Activated CD8-positive, alpha-beta T cell treated with anti-CD3 and anti-CD28 coated beads, Interleukin-2, amount 10 ng/mL, durations not matched to agents 7 days and 5 days (primary cell): Measurements from ENCODE around the gene GMPS. TPM values are rescaled to one million over a fixed set of nuclear protein-coding genes. Genes with fewer than 3 reads are reported as not detected.

Experiments used
- ATAC-seq: fragments of 150-1000 bp; cut with Tn5 transposase; one replicate; pipeline ENCODE4 v1.10.0; 2021; ENCODE audit warnings: moderate library complexity
- CTCF ChIA-PET: fragments of 350-600 bp; sonication (Branson Sonifier 250); formaldehyde crosslinking; loops from one replicate; lab custom pipeline; 2021; ENCODE audit warnings: antibody characterized with exemption; lab: Charles Lee
- POLR2A ChIA-PET: fragments of 350-600 bp; sonication (Branson Sonifier 250); formaldehyde crosslinking; loops from one replicate; lab custom pipeline; 2021; ENCODE audit warnings: antibody characterized with exemption; lab: Charles Lee
- DNase-seq: peaks from one replicate; pipeline ENCODE4 v3.0.0-alpha.2; 2020
- H3K27ac Mint-ChIP-seq: one replicate; pipeline ENCODE4 v1.8.0; 2021; ENCODE audit warnings: mild to moderate bottlenecking, mixed read lengths
- H3K27me3 Mint-ChIP-seq: one replicate; pipeline ENCODE4 v1.8.0; 2021; ENCODE audit warnings: low read depth, mixed read lengths
- H3K36me3 Mint-ChIP-seq: one replicate; pipeline ENCODE4 v1.8.0; 2021; ENCODE audit warnings: low read depth, mixed read lengths
- H3K4me1 Mint-ChIP-seq: one replicate; pipeline ENCODE4 v1.8.0; 2021; ENCODE audit warnings: low read depth, mixed read lengths
- H3K4me3 Mint-ChIP-seq: one replicate; pipeline ENCODE4 v1.8.0; 2021; ENCODE audit warnings: mild to moderate bottlenecking, mixed read lengths
- H3K9me3 Mint-ChIP-seq: one replicate; pipeline ENCODE4 v1.8.0; 2022; ENCODE audit warnings: mixed read lengths; ENCODE audit not compliant: insufficient read depth
- total RNA-seq, 2 experiments: library from RNA; stranded (reverse); gene quantifications; one replicate each; pipeline ENCODE4 v1.2.3, GENCODE V29; 2021

Gene GMPS
- total RNA-seq, 2 experiments from 2014 or later, result 102 to 109 TPM

- Mint-ChIP-seq H3K4me1 (peaks cover 26% of the 10 kb centered on the region), H3K36me3 (peaks cover 26% of the 10 kb centered on the region), H3K27me3 (no peaks in the 10 kb centered on the region), H3K9me3 (no peaks in the 10 kb centered on the region), H3K4me3 (no peak overlapping the region), H3K27ac (no peak overlapping the region)
- CTCF ChIA-PET, result interaction anchor here (1.5 kb wide), 1 partner anchor 10 kb away, joined by 3 read pairs; no protein-coding TSS in a partner anchor
- DNase-seq, result no peak
- no peak for ATAC-seq
- POLR2A ChIA-PET, result no interaction called here
Measured at GRCh38 chr3:155891321-155891720, 20.9 kb downstream of the GMPS start.

DNA sequence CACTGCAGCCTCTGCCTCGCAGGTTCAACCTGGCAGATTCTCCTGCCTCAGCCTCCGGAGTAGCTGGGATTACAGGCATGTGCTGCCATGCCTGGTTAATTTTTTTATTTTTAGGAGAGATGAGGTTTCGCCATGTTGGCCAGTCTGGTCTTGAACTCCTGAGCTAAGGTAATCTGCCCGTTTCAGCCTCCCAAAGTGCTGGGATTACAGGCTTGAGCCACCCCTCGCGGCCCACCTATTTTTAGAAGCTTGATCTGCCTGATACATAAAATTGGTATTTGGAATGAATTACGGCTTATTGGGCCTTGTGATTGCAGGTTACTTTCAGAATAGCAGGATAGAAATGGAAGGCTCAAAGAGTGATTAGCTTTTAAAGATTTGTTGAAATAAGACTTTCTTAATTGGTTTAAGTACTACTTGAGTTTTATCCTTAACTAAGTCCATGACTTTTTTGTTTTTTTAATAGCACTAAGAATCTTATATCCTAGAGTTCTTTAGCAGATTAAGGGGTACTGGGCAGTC is 25.0 kb downstream of the GMPS start:
- DNase-seq (no peak), ATAC-seq (no peak)
- H3K36me3 Mint-ChIP-seq, result peaks cover 43% of the 10 kb centered on the region
- peaks cover 7% of the 10 kb centered on the region for H3K4me1 Mint-ChIP-seq
- POLR2A ChIA-PET, result no interaction called here
- CTCF ChIA-PET, result interaction anchor here (1.0 to 2.1 kb wide), 3 partner anchors 18 to 89 kb away, joined by 3 to 6 read pairs (median 5); partner anchors contain the start of gene GMPS
- no peaks in the 10 kb centered on the region for H3K27me3 Mint-ChIP-seq
- H3K4me3 Mint-ChIP-seq, result no peak overlapping the region
- H3K9me3 Mint-ChIP-seq, result no peaks in the 10 kb centered on the region
- no peak overlapping the region for H3K27ac Mint-ChIP-seq

GRCh38 chr3:155906900-155907299 is 36.5 kb downstream of the GMPS start:
- ATAC-seq, result no peak
- Mint-ChIP-seq H3K4me1 (peaks cover 16% of the 10 kb centered on the region), H3K27ac (no peak overlapping the region), H3K27me3 (no peaks in the 10 kb centered on the region), H3K4me3 (no peak overlapping the region), H3K9me3 (no peaks in the 10 kb centered on the region), H3K36me3 (peaks cover 47% of the 10 kb centered on the region)
- POLR2A ChIA-PET, result no interaction called here
- CTCF ChIA-PET, result no interaction called here
- no peak for DNase-seq

- CTCF ChIA-PET, result no interaction called here
- peak overlapping the region; percentile 12 for H3K4me3 Mint-ChIP-seq
- ATAC-seq (peak; percentile 60), DNase-seq (peak; percentile 44)
- H3K27ac Mint-ChIP-seq, result peak overlapping the region; percentile 83
- no peaks in the 10 kb centered on the region for H3K9me3 Mint-ChIP-seq
- H3K27me3 Mint-ChIP-seq, result no peaks in the 10 kb centered on the region
- POLR2A ChIA-PET, result no interaction called here
- peaks cover 16% of the 10 kb centered on the region for H3K4me1 Mint-ChIP-seq
- peaks cover 53% of the 10 kb centered on the region for H3K36me3 Mint-ChIP-seq
Measured at GRCh38 chr3:155908086-155908485, 37.6 kb downstream of the GMPS start.

- CTCF ChIA-PET, result no interaction called here
- POLR2A ChIA-PET, result interaction anchor here (0.6 kb wide), 1 partner anchor 52 kb away, joined by 3 read pairs; no protein-coding TSS in a partner anchor
- H3K27me3 Mint-ChIP-seq, result no peaks in the 10 kb centered on the region
Measured at GRCh38 chr3:155908605-155909004, 38.2 kb downstream of the GMPS start.

DNA sequence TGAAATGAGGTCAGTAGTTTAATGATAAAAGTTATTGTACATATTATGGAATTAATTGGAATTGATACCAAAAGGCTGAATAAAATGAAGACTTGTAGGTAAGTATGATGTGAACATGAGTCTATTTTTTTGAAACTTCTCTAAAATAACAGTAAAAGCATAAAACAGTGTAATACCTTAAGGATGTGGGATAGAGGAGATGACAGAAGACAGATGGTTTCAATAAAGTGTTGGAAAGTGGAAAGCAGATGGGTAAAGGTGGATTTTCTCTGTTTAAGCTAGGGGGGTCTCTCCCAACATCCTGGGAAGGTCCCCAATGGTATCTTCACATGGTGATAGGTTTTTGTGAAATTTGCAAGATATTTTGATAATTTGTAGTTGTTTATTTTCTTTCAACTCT is 41.6 kb downstream of the GMPS start:
- DNase-seq (no peak), ATAC-seq (no peak)
- no peak overlapping the region for H3K4me3 Mint-ChIP-seq
- peaks cover 70% of the 10 kb centered on the region for H3K36me3 Mint-ChIP-seq
- no peak overlapping the region for H3K27ac Mint-ChIP-seq
- H3K9me3 Mint-ChIP-seq, result no peaks in the 10 kb centered on the region
- no peaks in the 10 kb centered on the region for H3K27me3 Mint-ChIP-seq
- CTCF ChIA-PET, result no interaction called here
- POLR2A ChIA-PET, result no interaction called here
- H3K4me1 Mint-ChIP-seq, result peaks cover 16% of the 10 kb centered on the region

More at GRCh38 chr3:155908605-155909004, 38.2 kb downstream of the GMPS start:
- peaks cover 56% of the 10 kb centered on the region for H3K36me3 Mint-ChIP-seq
- no peaks in the 10 kb centered on the region for H3K9me3 Mint-ChIP-seq
- ATAC-seq (no peak), DNase-seq (no peak)
- peaks cover 16% of the 10 kb centered on the region for H3K4me1 Mint-ChIP-seq
- peak overlapping the region; percentile 83 for H3K27ac Mint-ChIP-seq
- no peak overlapping the region for H3K4me3 Mint-ChIP-seq

GRCh38 chr3:155912579-155913190 is 42.2 kb downstream of the GMPS start:
- no peak overlapping the region for H3K4me3 Mint-ChIP-seq
- no peak overlapping the region for H3K27ac Mint-ChIP-seq
- no peaks in the 10 kb centered on the region for H3K27me3 Mint-ChIP-seq
- no peak for DNase-seq
- H3K9me3 Mint-ChIP-seq, result no peaks in the 10 kb centered on the region
- CTCF ChIA-PET, result interaction anchor here (0.8 to 1.0 kb wide), 2 partner anchors 16 to 107 kb away, joined by 3 read pairs; partner anchors contain the start of gene C3orf33
- peaks cover 72% of the 10 kb centered on the region for H3K36me3 Mint-ChIP-seq
- no peak for ATAC-seq
- POLR2A ChIA-PET, result no interaction called here
- peaks cover 13% of the 10 kb centered on the region for H3K4me1 Mint-ChIP-seq

- H3K27me3 Mint-ChIP-seq, result no peaks in the 10 kb centered on the region
- H3K4me1 Mint-ChIP-seq, result no peaks in the 10 kb centered on the region
- ATAC-seq (no peak), DNase-seq (no peak)
- H3K4me3 Mint-ChIP-seq, result no peak overlapping the region
- no peak overlapping the region for H3K27ac Mint-ChIP-seq
- POLR2A ChIA-PET, result no interaction called here
- CTCF ChIA-PET, result no interaction called here
- H3K36me3 Mint-ChIP-seq, result peaks cover 51% of the 10 kb centered on the region
- no peaks in the 10 kb centered on the region for H3K9me3 Mint-ChIP-seq
Measured at GRCh38 chr3:155917781-155918180, 47.3 kb downstream of the GMPS start.

- no peak for ATAC-seq
- Mint-ChIP-seq H3K9me3 (no peaks in the 10 kb centered on the region), H3K4me3 (no peak overlapping the region), H3K36me3 (peaks cover 49% of the 10 kb centered on the region), H3K27ac (no peak overlapping the region), H3K27me3 (no peaks in the 10 kb centered on the region), H3K4me1 (no peaks in the 10 kb centered on the region)
- no peak for DNase-seq
- ChIA-PET CTCF (no interaction called here), POLR2A (no interaction called here)
Measured at GRCh38 chr3:155919728-155920127, 49.3 kb downstream of the GMPS start.

- CTCF ChIA-PET, result interaction anchor here (1.4 kb wide), 1 partner anchor 115 kb away, joined by 3 read pairs; no protein-coding TSS in a partner anchor
- ATAC-seq (no peak), DNase-seq (no peak)
- H3K4me1 Mint-ChIP-seq, result no peaks in the 10 kb centered on the region
- H3K27ac Mint-ChIP-seq, result no peak overlapping the region
- H3K27me3 Mint-ChIP-seq, result no peaks in the 10 kb centered on the region
- no peak overlapping the region for H3K4me3 Mint-ChIP-seq
- POLR2A ChIA-PET, result no interaction called here
- no peaks in the 10 kb centered on the region for H3K9me3 Mint-ChIP-seq
- peaks cover 48% of the 10 kb centered on the region for H3K36me3 Mint-ChIP-seq
Measured at GRCh38 chr3:155921486-155921885, 51.0 kb downstream of the GMPS start.

DNA sequence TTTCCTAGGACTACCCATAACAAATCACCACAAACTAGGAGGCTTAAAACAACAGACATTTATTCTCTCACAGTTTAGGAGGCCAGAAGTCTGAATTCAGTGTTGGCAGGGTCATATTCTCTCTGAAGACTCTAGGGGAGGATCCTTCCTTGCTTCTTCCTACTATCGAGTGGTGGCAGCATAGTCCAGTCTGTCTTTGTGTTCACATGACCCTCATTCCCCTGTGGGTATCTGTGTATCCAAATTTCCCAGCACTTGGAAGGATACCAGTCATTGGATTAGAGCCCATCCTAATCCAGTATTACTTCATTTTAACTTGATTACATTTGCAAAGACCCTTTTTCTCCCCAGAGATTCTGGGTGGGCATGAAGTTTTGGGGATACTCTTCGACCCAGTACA is 63.8 kb downstream of the GMPS start:
- Mint-ChIP-seq H3K9me3 (no peaks in the 10 kb centered on the region), H3K27me3 (no peaks in the 10 kb centered on the region), H3K27ac (no peak overlapping the region), H3K4me1 (no peaks in the 10 kb centered on the region), H3K36me3 (peaks cover 44% of the 10 kb centered on the region), H3K4me3 (no peak overlapping the region)
- ATAC-seq (no peak), DNase-seq (no peak)
- CTCF ChIA-PET, result no interaction called here
- POLR2A ChIA-PET, result no interaction called here

DNA sequence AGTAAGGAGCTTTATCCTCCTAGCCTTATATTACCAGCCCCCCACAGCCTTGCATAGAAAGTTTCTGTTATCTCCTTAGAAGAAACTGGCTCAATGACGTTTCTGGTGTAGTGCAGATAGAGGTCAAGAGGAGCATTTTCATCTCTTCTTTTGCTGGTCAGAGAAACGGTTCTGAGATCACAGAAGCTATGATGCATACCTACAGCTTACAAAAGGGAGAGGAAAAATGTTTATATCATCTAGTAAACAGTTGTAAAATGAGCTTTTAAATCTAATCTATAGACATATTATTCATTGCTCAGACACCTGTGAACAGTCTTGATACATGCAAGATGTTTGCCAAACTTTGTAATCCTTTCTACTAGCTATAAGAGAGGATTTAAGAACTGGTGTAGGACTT is 68.0 kb downstream of the GMPS start:
- H3K9me3 Mint-ChIP-seq, result no peaks in the 10 kb centered on the region
- no peaks in the 10 kb centered on the region for H3K4me1 Mint-ChIP-seq
- ATAC-seq (no peak), DNase-seq (no peak)
- CTCF ChIA-PET, result interaction anchor here (5.7 kb wide), 1 partner anchor 132 kb away, joined by 29 read pairs; the partner anchor contains the start of gene C3orf33
- POLR2A ChIA-PET, result interaction anchor here (0.6 to 0.8 kb wide), 2 partner anchors 69 to 83 kb away, joined by 3 read pairs; no protein-coding TSS in a partner anchor
- H3K4me3 Mint-ChIP-seq, result no peak overlapping the region
- no peak overlapping the region for H3K27ac Mint-ChIP-seq
- no peaks in the 10 kb centered on the region for H3K27me3 Mint-ChIP-seq
- H3K36me3 Mint-ChIP-seq, result peaks cover 53% of the 10 kb centered on the region
